Retinal pigment epithelial cell (primary cell): ENCODE data around the gene CEMIP.

Experiments
- DNase-seq: peaks from one replicate; pipeline ENCODE4 v3.0.0-alpha.2; 2010; ENCODE audit warnings: low read depth
- H3K4me3 ChIP-seq: 2 replicates; pipeline ENCODE4 v1.5.1; 2011; ENCODE audit warnings: mild to moderate bottlenecking, low read length, control low read depth, moderate library complexity
- TF ChIP-seq, protein P1 (sequence below): conservative IDR thresholded peaks from 2 replicates; pipeline ENCODE4 v1.5.1; 2011; ENCODE audit warnings: low read depth, low read length, control low read depth, inconsistent platforms

The CEMIP gene

DNA sequence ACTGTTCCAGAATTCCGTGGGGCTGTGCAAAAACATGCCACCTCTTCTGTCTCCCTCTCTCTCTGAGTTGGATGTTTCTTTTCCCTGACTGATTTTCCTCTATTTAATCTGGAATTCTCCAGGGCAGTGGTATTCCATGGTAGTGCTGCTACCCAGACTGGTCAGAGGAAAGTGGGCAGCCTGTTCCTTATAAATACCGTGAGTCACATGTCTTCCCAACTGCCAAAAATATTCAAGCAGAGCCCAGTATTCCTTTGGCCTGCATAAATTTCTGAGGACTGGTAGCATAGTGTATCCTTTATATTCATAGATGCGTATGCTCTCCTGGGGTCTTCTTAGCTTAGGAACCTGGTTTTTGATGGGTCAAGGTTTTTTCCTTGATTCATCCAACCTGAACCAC is 40.9 kb downstream of the CEMIP start:
- TF ChIP-seq, protein P1, sequence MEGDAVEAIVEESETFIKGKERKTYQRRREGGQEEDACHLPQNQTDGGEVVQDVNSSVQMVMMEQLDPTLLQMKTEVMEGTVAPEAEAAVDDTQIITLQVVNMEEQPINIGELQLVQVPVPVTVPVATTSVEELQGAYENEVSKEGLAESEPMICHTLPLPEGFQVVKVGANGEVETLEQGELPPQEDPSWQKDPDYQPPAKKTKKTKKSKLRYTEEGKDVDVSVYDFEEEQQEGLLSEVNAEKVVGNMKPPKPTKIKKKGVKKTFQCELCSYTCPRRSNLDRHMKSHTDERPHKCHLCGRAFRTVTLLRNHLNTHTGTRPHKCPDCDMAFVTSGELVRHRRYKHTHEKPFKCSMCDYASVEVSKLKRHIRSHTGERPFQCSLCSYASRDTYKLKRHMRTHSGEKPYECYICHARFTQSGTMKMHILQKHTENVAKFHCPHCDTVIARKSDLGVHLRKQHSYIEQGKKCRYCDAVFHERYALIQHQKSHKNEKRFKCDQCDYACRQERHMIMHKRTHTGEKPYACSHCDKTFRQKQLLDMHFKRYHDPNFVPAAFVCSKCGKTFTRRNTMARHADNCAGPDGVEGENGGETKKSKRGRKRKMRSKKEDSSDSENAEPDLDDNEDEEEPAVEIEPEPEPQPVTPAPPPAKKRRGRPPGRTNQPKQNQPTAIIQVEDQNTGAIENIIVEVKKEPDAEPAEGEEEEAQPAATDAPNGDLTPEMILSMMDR, result no peak
- DNase-seq, result no peak
- no peak overlapping the region for H3K4me3 ChIP-seq

DNA sequence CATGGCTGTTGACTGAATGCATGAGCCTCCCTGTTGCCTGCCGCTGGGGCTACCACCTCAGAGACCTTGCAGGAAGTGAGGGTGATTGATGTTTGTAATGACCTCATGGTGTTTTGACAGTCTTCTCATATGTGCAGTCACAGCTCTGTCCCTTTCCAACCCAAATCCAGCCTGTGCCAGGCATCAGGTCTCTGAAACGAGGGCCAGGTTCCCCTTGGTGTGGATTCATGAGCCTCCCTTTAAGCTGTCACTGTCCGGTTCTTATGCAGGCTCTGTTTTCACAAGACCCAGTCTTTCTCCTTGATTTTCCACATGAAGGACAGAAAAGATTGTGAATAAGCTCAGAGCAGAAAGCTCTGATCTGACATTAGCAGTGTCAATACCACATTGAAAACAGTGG is 43.1 kb downstream of the CEMIP start:
- H3K4me3 ChIP-seq, result no peak overlapping the region
- no peak for DNase-seq
- TF ChIP-seq, protein P1, result no peak

DNA sequence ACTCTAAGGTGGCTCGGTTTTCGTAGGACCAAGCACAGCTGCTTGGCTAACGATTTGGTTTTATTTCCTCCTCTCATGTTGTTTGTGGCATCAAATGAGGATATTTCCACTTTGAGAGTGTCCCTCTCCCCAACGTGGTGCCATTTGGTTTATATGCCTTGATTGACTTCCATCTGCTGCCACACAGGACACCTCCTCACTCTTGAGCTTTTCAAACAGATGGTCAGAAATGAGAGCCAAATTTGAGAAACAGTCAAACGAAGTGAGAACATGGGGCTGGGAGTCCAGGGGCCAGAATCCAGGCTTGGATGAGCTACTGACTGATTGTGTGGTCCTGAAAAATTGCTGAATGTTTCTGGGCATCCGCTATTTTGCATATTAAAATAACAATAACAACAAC is 43.5 kb downstream of the CEMIP start:
- TF ChIP-seq, protein P1, result no peak
- DNase-seq, result no peak
- no peak overlapping the region for H3K4me3 ChIP-seq

DNA sequence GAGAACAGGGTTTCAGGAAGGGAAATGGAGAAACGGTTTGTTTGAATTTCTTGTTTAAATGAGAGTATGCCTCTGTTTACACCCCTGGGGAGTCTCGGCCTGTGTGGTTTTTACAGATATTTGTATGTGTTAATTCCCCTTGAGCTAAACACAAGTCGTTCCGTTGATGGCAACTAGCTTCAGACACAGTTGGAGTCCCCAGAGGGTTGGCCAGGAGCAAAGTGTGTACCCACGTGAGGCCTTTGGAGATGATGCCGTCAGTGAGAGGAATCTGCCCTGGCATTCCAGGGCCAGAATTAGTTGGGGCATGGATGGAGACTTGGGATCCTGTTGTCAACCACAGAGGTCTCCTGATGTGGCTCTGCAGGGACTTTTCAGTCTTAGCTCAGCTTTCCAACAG is 44.0 kb downstream of the CEMIP start:
- DNase-seq, result no peak
- no peak overlapping the region for H3K4me3 ChIP-seq
- TF ChIP-seq, protein P1, result no peak

DNA sequence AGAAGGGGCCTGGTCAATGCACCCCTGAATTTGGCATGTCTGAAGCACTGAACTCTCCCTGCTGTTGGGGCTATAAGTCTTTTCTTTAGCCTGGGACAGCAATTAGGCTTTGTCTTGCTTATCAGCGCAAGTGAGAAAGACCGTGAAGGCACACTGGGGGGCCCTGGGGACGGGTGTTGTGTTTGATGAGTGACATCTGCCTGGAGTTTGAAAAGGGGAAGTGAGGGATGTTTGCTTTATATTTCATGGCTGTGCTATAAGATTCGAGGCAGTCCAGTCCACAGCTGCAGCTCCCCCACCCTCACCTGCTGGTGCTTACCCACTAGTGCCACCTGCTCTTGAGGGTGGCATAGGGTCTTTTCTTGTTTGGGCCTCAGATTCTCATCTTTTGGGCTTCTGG is 44.8 kb downstream of the CEMIP start:
- no peak for DNase-seq
- H3K4me3 ChIP-seq, result no peak overlapping the region
- TF ChIP-seq, protein P1, result no peak

DNA sequence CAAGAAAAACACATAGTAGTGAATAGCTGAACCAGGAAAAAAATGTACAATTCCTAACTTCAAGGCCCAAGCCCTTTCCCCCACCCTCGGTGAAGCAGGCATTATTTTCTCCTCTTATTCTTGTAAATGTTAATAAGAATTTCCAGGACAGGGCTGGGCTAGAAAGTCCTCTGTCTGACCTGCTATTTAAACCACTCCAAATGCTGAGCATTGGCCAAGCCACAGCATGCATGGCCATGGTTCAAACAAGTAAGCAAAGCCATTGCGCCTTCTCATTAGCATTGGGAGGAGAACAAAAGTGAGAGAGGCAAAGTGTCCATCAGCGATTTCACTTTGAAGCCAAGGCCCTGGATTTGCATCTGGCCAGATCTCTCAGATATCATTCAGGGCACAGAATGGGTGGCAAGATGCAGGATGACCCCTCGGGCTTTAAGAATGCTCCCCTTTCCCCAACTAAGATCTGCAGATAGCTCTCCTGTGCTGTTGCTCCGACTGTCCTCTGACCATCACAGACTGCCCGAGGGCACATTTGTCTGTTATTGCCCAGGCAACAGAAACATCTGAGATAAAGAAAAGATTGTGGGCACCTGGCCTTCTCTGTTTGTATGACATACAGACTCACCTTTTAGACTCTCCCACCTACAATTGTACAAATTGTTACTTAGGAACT is 46.3 kb downstream of the CEMIP start:
- DNase-seq, result no peak
- TF ChIP-seq, protein P1, result no peak

DNA sequence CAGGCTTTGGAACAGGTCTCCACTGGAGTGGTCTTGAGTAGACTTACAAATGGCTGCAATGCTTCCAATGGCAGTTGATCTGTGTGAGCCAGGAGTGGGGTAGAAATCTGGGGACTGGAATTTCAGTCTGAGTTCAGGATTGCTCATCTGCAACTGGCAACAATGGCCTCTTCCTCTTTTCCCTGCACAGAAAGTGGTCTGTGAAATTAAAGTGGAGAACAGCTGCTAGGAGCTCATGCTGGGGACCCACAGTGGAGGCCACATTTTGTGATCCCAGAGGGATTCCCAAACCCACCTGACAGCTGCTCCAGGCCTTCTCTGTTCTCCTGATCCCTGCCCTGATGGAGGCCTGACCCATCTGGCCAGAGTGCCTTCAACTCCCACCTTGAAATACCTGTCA is 49.6 kb downstream of the CEMIP start:
- H3K4me3 ChIP-seq, result no peak overlapping the region
- DNase-seq, result no peak
- TF ChIP-seq, protein P1, result no peak

More for the DNA sequence above, 46.3 kb downstream of the CEMIP start:
- H3K4me3 ChIP-seq, result no peak overlapping the region
